PFSK-1 (cell line): ENCODE data around the gene C10orf71.

Experiments
- FOXP2 ChIP-seq: optimal IDR thresholded peaks from 2 replicates; pipeline ENCODE3; 2011; ENCODE audit warnings: borderline replicate concordance, control low read depth, inconsistent platforms; ENCODE audit not compliant: insufficient read depth; ENCODE audit errors: extremely low read length, extremely low read depth
- POLR2AphosphoS5 ChIP-seq: IDR thresholded peaks from 2 replicates; pipeline ENCODE4 v1.6.1; 2012; ENCODE audit warnings: low read depth, mild to moderate bottlenecking, control low read depth, low read length, moderate library complexity
- REST ChIP-seq, 2 experiments: IDR thresholded peaks; 2 replicates each; pipeline versions ENCODE4 v1.6.1 to v1.8.0; 2011 to 2012; ENCODE audit warnings: low read depth in 2 of 2, low read length in 2 of 2, control low read depth in 1 of 2, inconsistent platforms in 1 of 2, mild to moderate bottlenecking in 1 of 2, moderate library complexity in 1 of 2; ENCODE audit not compliant: insufficient read depth in 1 of 2
- SIN3A ChIP-seq: IDR thresholded peaks from 2 replicates; pipeline ENCODE4 v1.6.1; 2012; ENCODE audit warnings: mild to moderate bottlenecking, low read length, moderate library complexity, borderline replicate concordance; ENCODE audit not compliant: insufficient read depth
- TAF1 ChIP-seq: IDR thresholded peaks from 2 replicates; pipeline ENCODE4 v1.6.1; 2012; ENCODE audit warnings: low read length, control low read depth, borderline replicate concordance; ENCODE audit not compliant: insufficient read depth

Gene C10orf71

GRCh38 chr10:49257626-49258349 is 41.2 kb upstream of the C10orf71 start:
- no peak for TF ChIP-seq FOXP2

DNA sequence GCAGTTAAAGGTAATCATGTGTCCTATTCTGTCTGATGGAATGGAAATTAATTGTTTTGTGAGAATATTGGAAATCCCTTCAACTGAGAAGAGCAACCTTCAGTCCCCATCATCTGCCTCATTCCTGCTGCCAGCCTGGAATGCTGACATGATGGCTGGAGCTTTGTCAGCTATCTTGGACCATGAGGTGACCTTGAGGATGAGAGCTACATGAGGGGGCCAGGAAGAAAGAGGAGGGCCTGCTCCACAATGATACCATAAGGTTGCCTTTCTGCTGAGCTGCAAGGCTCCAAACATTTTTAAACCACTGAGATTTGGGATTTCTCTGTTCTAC is 40.7 kb upstream of the C10orf71 start:
- TF ChIP-seq FOXP2 (no peak), TAF1 (no peak), POLR2AphosphoS5 (no peak), SIN3A (no peak), REST (IDR thresholded peaks at IDR 0.05; ENCODE audit: insufficient read depth in 1 of 2, low read depth in 2 of 2, low read length in 2 of 2) (no peak)

- no peak for TF ChIP-seq SIN3A
- TF ChIP-seq POLR2AphosphoS5: no peak
- no peak for TF ChIP-seq TAF1
- no peak for TF ChIP-seq REST (IDR thresholded peaks at IDR 0.05; ENCODE audit: insufficient read depth in 1 of 2, low read depth in 2 of 2, low read length in 2 of 2)
- TF ChIP-seq FOXP2: no peak
These were observed 38.2 kb upstream of the C10orf71 start for GRCh38 chr10:49260644-49261296.

GRCh38 chr10:49263591-49263990 is 35.4 kb upstream of the C10orf71 start:
- TF ChIP-seq REST (IDR thresholded peaks at IDR 0.05; ENCODE audit: insufficient read depth in 1 of 2, low read depth in 2 of 2, low read length in 2 of 2): no peak
- TF ChIP-seq TAF1: no peak
- no peak for TF ChIP-seq POLR2AphosphoS5
- TF ChIP-seq SIN3A: no peak
- TF ChIP-seq FOXP2: no peak

DNA sequence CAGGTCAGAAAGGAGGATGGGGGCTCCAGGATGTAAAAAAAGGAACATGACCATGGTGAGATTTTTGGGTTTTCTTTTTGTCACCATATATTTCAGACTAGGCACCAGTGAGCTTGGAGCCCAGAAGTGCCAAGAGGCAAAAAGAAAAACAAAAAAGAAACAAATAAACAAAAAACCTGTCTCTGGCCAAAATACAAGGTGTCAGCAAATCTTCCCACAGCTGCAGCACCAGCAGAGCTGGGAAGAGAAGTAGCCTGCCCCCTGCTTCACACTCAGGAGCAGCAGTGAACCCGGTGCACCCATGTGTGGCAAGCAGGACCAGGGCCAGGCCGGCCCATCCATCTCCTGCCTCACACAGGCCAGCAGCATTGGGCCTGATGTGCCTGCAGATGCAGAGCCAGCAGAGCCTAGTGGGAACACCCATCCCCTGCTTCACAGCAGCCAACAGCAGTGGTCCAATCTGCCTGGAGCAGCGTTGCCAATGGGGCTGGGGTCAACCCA is 34.7 kb upstream of the C10orf71 start:
- no peak for TF ChIP-seq POLR2AphosphoS5
- no peak for TF ChIP-seq FOXP2
- TF ChIP-seq SIN3A: no peak
- TF ChIP-seq TAF1: no peak
- no peak for TF ChIP-seq REST (IDR thresholded peaks at IDR 0.05; ENCODE audit: insufficient read depth in 1 of 2, low read depth in 2 of 2, low read length in 2 of 2)
